Sigmoid colon (tissue), 7 donors: ENCODE data around the gene NAB2. TPM values are rescaled to one million over a fixed set of nuclear protein-coding genes. Genes with fewer than 3 reads are reported as not detected.

Experiments
- DNase-seq: peaks from one replicate; pipeline ENCODE4 v3.0.0-alpha.2; 2019
- H3K27ac ChIP-seq, 4 donors: fragments of 200-600 bp; sonication (generic); one replicate each; pipeline ENCODE4 v1.5.1; 2016 to 2019; ENCODE audit warnings: mild to moderate bottlenecking in 1 of 4
- H3K27me3 ChIP-seq, 3 donors: fragments of 200-600 bp; sonication (generic); one replicate each; pipeline ENCODE4 v1.5.1; 2019; ENCODE audit warnings: mild to moderate bottlenecking in 1 of 3
- H3K36me3 ChIP-seq, 4 donors: fragments of 200-600 bp; sonication (generic); one replicate each; pipeline ENCODE4 v1.5.1; 2016 to 2019
- H3K4me1 ChIP-seq, 4 donors: fragments of 200-600 bp; sonication (generic); one replicate each; pipeline ENCODE4 v1.5.1; 2017 to 2019
- H3K4me3 ChIP-seq, 4 donors: fragments of 200-600 bp; sonication (generic); one replicate each; pipeline ENCODE4 v1.5.1; 2017 to 2019; ENCODE audit warnings: mild to moderate bottlenecking in 2 of 4, moderate library complexity in 1 of 4
- H3K9me3 ChIP-seq, 4 donors: fragments of 200-600 bp in 3 of 4; sonication (generic) in 3 of 4; one replicate each; pipeline versions ENCODE4 v1.5.1 to v1.6.1; 2013 to 2019
- EP300 ChIP-seq, 4 donors: sonication (generic); formaldehyde crosslinking; IDR thresholded peaks; one replicate each; pipeline ENCODE4 v1.6.1; 2017; ENCODE audit warnings: antibody characterized with exemption in 4 of 4
- POLR2A ChIP-seq, 2 donors: fragments of 450-650 bp; IDR thresholded peaks; one replicate each; pipeline ENCODE4 v1.6.1; 2016; ENCODE audit warnings: antibody characterized with exemption in 2 of 2, mild to moderate bottlenecking in 2 of 2, moderate library complexity in 2 of 2
- POLR2AphosphoS5 ChIP-seq, 4 donors: sonication (generic); formaldehyde crosslinking; IDR thresholded peaks; one replicate each; pipeline ENCODE4 v1.6.1; 2017; ENCODE audit warnings: antibody characterized with exemption in 4 of 4
- WGBS, 2 donors: extraction: QIAGEN DNeasy Blood & Tissue Kit; methylation state at CpG; one replicate each; pipeline ENCODE4 v1.1.7; 2013; 5-methylcytosine and 5-hydroxymethylcytosine counted together
- intact Hi-C: fragments of 100-400 bp; cut with DNase I; formaldehyde crosslinking; loops from one replicate; pipeline ENCODE4 v1.15.1; 2023
- polyA plus RNA-seq, 3 donors: library from polyadenylated mRNA; stranded (reverse); fragments of 200-250 nt; gene quantifications; one replicate each; pipeline ENCODE4 v1.2.3, GENCODE V29; 2013
- total RNA-seq, 4 donors: library from RNA; depleted of rRNA; stranded (reverse); fragments of >200 nt; gene quantifications; one replicate each; pipeline ENCODE4 v1.1.0, GENCODE V29; 2016
- TF ChIP-seq, protein P1 (sequence below), 4 experiments: fragments of 450-650 bp in 3 of 4; fragments of 200-600 bp in 1 of 4; IDR thresholded peaks; one replicate each; pipeline ENCODE4 v1.5.1; 2016 to 2019; ENCODE audit warnings: antibody characterized with exemption in 4 of 4, mild to moderate bottlenecking in 3 of 4, moderate library complexity in 2 of 4
- donor health status: healthy with polysubstance abuse.
- donor health status: Bipolar disorder and iron deficiency.
- donor health status: healthy.

NAB2 gene
- total and polyA plus RNA-seq, 7 donors, result 2.5 to 28.9 (median 24.8) TPM

DNA sequence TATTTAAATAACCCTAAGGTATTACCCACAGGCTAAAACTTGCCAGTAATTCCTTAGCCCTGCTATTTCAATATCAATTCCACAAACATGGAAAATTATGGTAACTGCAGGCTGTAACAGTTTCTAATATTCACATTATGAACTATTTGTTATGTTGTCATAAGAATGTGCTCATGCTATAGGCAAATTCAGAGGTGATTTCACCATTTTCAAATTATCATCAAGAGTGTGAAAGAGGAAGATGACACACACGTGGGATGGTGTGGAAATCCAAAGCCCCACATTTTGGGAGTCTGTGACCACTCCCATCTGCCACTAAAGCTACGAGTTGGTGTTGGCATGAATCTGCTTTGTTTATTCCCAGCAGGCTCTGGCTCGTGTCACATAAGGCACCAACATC lies 33.1 kb upstream of the NAB2 start:
- H3K9me3 ChIP-seq, result no peaks in the 10 kb centered on the region
- DNase-seq, result no peak
- TF ChIP-seq, protein P1, sequence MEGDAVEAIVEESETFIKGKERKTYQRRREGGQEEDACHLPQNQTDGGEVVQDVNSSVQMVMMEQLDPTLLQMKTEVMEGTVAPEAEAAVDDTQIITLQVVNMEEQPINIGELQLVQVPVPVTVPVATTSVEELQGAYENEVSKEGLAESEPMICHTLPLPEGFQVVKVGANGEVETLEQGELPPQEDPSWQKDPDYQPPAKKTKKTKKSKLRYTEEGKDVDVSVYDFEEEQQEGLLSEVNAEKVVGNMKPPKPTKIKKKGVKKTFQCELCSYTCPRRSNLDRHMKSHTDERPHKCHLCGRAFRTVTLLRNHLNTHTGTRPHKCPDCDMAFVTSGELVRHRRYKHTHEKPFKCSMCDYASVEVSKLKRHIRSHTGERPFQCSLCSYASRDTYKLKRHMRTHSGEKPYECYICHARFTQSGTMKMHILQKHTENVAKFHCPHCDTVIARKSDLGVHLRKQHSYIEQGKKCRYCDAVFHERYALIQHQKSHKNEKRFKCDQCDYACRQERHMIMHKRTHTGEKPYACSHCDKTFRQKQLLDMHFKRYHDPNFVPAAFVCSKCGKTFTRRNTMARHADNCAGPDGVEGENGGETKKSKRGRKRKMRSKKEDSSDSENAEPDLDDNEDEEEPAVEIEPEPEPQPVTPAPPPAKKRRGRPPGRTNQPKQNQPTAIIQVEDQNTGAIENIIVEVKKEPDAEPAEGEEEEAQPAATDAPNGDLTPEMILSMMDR (IDR thresholded peaks at IDR 0.05), result no peak
- TF ChIP-seq POLR2AphosphoS5 (IDR thresholded peaks at IDR 0.05) (peak in 1 of 4 donors; percentile 23), POLR2A (IDR thresholded peaks at IDR 0.05) (no peak)
- 67 to 68% methylated on average over 3 of the region's 3 CpGs for WGBS, 2 donors
- H3K36me3 ChIP-seq, result peaks cover 0 to 21% (median 10%) of the 10 kb centered on the region in 4 donors
- intact Hi-C loops, result no loop called here
- H3K27ac ChIP-seq, result peak overlapping the region in 3 of 4 donors; percentile 63 to 79 (median 79)
- peaks cover 0 to 26% (median 20%) of the 10 kb centered on the region in 4 donors for H3K4me1 ChIP-seq
- no peak overlapping the region for H3K4me3 ChIP-seq
- no peaks in the 10 kb centered on the region for H3K27me3 ChIP-seq

DNA sequence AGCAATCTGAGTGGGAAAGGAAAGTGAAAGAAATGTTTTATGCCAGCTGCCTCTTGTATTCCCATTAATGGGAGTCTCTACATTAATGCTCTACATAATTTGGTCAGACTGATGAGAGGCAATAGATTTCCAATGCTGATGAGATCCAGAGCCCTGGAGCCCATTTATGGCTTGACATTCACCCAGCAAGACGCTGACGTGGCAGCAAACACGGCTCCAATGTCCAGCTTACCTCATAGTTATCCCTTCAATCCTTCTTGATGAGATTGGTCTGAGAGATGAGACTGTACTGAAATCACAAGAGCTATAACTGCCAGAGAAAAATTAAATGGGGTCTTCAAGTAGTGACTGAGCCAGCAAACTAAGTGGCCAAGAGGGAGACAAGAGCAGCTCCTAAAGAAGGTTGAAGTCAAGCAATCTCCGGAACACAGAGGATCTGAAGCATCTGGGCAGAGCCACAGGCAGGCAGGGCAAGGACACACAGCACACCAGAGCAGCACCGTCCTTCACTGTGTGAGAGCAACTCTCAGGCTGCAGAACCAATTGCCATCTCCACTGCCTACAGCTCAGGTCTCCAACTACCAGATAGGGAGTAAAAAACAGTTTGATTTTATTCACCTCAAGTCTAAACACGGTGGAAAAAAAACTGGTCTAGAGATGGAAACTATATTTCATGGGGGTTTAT lies 31.7 kb upstream of the NAB2 start:
- intact Hi-C loops, result no loop called here
- no peak for DNase-seq
- Histone ChIP-seq H3K27me3 (no peaks in the 10 kb centered on the region), H3K36me3 (peaks cover 0 to 27% (median 10%) of the 10 kb centered on the region in 4 donors), H3K4me3 (peak overlapping the region in 2 of 4 donors; percentile 8 to 13), H3K27ac (peak overlapping the region; percentile 47 to 79 (median 71)), H3K9me3 (no peaks in the 10 kb centered on the region), H3K4me1 (peaks cover 0 to 26% (median 20%) of the 10 kb centered on the region in 4 donors)
- no peak for TF ChIP-seq POLR2A (IDR thresholded peaks at IDR 0.05)
- peak in 2 of 4 donors; percentile 67 to 68 for TF ChIP-seq POLR2AphosphoS5 (IDR thresholded peaks at IDR 0.05)
- 85 to 89% methylated on average over 6 of the region's 6 CpGs for WGBS, 2 donors

DNA sequence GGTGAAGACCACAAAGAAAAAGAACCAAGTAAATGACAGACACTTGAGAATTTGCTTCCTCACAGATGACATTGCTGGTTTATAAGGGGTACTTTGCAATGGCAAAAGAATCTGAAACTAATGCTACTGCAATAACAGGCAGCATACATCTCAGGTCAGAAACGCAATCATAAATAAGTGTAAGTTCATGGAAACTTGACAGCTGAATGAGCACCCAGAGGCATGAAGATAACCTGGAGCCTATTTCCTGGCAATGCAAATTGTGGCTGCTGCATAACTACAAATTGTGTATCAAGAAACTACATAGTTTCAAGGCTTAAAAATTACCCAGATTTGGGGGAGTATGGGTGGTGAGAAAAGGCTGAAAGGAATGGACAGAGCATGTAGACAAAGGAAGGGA lies 30.5 kb upstream of the NAB2 start:
- WGBS, 2 donors, result 72 to 95% methylated on average over 1 of the region's 1 CpG

DNA sequence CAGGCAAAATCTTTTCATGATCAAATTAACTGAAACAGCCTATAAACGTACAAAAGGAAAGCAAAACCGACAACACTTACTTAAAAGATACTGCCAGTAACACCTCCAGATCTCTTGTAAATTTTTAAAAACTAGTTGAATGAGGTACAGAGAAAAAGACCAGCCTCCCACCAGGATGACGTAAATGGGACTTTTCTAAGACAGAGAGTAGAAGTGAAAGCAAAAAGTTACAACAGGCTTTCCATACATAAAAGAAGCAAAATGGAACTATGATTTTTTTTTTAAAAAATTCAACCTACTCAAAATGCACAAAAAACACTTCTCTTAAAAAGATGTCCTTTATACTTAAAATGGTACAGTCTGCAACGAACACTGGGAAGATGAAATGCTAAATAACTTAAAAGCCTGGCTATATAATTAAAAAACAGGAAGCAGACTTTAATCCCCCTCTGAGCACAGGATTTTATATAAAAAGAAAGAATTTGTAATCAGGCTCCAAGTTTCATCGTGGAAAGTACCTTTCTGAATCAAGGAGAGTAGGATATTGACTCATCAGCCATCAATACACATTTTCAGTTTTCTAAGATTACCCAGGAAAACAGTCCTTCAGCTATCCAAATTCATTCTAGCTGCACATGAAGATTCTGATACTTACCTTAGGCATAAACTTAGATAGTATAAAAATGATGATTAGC lies 24.8 kb upstream of the NAB2 start:
- intact Hi-C loops, result loop anchor here (5.0 kb wide), 1 partner anchor 307 kb away; no protein-coding TSS in a partner anchor
- peaks cover 0 to 47% (median 13%) of the 10 kb centered on the region in 4 donors for H3K36me3 ChIP-seq

More for the DNA sequence above, 30.5 kb upstream of the NAB2 start:
- intact Hi-C loops, result no loop called here
- Histone ChIP-seq H3K4me1 (peaks cover 0 to 26% (median 20%) of the 10 kb centered on the region in 4 donors), H3K27ac (peak overlapping the region in 2 of 4 donors; percentile 79), H3K27me3 (no peaks in the 10 kb centered on the region), H3K36me3 (peaks cover 0 to 27% (median 10%) of the 10 kb centered on the region in 4 donors), H3K4me3 (no peak overlapping the region), H3K9me3 (no peaks in the 10 kb centered on the region)
- DNase-seq, result no peak
- no peak for TF ChIP-seq POLR2A (IDR thresholded peaks at IDR 0.05)

DNA sequence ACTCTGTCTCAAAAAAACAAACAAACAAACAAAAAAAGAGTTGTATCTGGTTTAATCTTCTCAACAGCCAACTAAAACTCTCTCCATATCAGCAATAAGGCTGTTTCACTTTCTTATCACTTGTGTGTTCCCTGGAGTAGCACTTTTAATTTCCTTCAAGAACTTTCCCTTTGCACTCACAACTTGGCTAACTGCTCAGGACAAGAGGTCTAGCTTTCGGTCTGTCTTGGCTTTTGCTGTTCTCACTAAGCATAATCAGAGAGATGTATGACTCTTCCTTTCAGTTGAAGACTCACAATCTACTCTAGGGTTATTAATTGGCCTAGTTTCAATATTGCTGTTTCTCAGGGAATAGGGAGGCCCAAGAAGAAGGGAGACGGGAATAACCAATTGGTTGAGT lies 22.7 kb upstream of the NAB2 start:
- TF ChIP-seq, protein P1 (IDR thresholded peaks at IDR 0.05), result no peak
- no peak for TF ChIP-seq POLR2AphosphoS5 (IDR thresholded peaks at IDR 0.05)
- TF ChIP-seq EP300 (IDR thresholded peaks at IDR 0.05), result no peak
- TF ChIP-seq POLR2A (IDR thresholded peaks at IDR 0.05), result no peak
- peaks cover 0 to 40% (median 3%) of the 10 kb centered on the region in 4 donors for H3K36me3 ChIP-seq
- no peak overlapping the region for H3K4me3 ChIP-seq
- no peak overlapping the region for H3K27ac ChIP-seq
- no peaks in the 10 kb centered on the region for H3K9me3 ChIP-seq
- intact Hi-C loops, result no loop called here
- H3K27me3 ChIP-seq, result no peaks in the 10 kb centered on the region
- DNase-seq, result no peak
- WGBS, 2 donors, result 86 to 93% methylated on average over 2 of the region's 2 CpGs
- peaks cover 0 to 13% (median 6%) of the 10 kb centered on the region in 4 donors for H3K4me1 ChIP-seq

More for the DNA sequence above, 24.8 kb upstream of the NAB2 start:
- no peak for DNase-seq
- Histone ChIP-seq H3K4me3 (no peak overlapping the region), H3K27me3 (no peaks in the 10 kb centered on the region), H3K27ac (peak overlapping the region in 1 of 4 donors; percentile 35), H3K4me1 (peaks cover 0 to 2% (median 0%) of the 10 kb centered on the region in 4 donors), H3K9me3 (no peaks in the 10 kb centered on the region)
- whole genome bisulfite sequencing, 2 donors, result 45 to 71% methylated on average over 5 of the region's 5 CpGs
- TF ChIP-seq, protein P1 (IDR thresholded peaks at IDR 0.05), result no peak
- TF ChIP-seq EP300 (IDR thresholded peaks at IDR 0.05), result no peak
- TF ChIP-seq POLR2AphosphoS5 (IDR thresholded peaks at IDR 0.05), result no peak
